PFSK-1 (cell line): ENCODE data around the gene GNA14.

Experiments used
- POLR2AphosphoS5 ChIP-seq: IDR thresholded peaks from 2 replicates; pipeline ENCODE4 v1.6.1; 2012; ENCODE audit warnings: low read depth, mild to moderate bottlenecking, control low read depth, low read length, moderate library complexity
- TAF1 ChIP-seq: IDR thresholded peaks from 2 replicates; pipeline ENCODE4 v1.6.1; 2012; ENCODE audit warnings: low read length, control low read depth, borderline replicate concordance; ENCODE audit not compliant: insufficient read depth
- TF ChIP-seq, protein P1 (sequence below), 2 experiments: IDR thresholded peaks; 2 replicates each; pipeline versions ENCODE4 v1.6.1 to v1.8.0; 2011 to 2012; ENCODE audit warnings: low read depth in 2 of 2, low read length in 2 of 2, control low read depth in 1 of 2, inconsistent platforms in 1 of 2, mild to moderate bottlenecking in 1 of 2, moderate library complexity in 1 of 2; ENCODE audit not compliant: insufficient read depth in 1 of 2

DNA sequence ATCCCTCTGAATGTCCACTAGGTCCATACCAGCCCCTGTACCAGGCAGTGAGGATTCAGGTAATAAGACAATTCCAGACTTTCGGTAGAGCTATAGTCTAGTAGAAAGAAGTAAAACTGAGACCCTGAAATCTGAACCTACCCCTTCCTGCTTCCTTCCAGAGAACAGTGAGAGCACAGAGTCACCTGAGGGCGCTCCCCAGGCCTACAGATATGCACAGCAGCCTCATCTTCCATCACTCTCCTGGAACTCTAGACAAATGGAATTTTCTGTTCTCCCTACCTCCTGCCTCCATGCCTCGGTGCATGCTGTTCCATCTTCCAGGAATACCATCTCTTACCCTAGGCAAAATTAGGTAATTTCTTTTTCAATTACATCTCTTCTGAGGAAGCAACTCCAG, 3.1 kb upstream of the GNA14 start:
- no peak for TF ChIP-seq POLR2AphosphoS5
- TF ChIP-seq, protein P1, sequence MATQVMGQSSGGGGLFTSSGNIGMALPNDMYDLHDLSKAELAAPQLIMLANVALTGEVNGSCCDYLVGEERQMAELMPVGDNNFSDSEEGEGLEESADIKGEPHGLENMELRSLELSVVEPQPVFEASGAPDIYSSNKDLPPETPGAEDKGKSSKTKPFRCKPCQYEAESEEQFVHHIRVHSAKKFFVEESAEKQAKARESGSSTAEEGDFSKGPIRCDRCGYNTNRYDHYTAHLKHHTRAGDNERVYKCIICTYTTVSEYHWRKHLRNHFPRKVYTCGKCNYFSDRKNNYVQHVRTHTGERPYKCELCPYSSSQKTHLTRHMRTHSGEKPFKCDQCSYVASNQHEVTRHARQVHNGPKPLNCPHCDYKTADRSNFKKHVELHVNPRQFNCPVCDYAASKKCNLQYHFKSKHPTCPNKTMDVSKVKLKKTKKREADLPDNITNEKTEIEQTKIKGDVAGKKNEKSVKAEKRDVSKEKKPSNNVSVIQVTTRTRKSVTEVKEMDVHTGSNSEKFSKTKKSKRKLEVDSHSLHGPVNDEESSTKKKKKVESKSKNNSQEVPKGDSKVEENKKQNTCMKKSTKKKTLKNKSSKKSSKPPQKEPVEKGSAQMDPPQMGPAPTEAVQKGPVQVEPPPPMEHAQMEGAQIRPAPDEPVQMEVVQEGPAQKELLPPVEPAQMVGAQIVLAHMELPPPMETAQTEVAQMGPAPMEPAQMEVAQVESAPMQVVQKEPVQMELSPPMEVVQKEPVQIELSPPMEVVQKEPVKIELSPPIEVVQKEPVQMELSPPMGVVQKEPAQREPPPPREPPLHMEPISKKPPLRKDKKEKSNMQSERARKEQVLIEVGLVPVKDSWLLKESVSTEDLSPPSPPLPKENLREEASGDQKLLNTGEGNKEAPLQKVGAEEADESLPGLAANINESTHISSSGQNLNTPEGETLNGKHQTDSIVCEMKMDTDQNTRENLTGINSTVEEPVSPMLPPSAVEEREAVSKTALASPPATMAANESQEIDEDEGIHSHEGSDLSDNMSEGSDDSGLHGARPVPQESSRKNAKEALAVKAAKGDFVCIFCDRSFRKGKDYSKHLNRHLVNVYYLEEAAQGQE (IDR thresholded peaks at IDR 0.05; ENCODE audit: insufficient read depth in 1 of 2, low read depth in 2 of 2, low read length in 2 of 2), result no peak
- no peak for TF ChIP-seq TAF1
